ENCODE data around the gene CCDC88C.

CCDC88C gene

DNA sequence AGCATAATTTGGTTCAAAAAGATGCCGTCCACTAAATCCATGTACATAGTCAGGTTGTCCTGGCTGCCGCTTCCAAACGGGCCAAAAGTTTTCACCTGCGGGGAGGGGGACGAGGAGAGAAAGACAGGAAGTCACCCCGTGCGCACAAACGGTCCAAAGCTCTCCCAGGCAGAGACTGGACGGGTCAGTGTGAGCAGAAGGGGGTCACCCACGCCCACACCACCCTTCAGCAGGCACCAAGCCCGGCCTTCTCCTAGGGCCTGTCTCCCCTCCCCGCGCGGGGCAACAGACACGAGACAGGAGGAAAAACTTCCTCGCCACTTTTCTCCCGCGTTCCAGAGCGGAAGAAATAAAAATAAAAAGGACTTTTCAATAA lies 888 bp downstream of the CCDC88C start:
- H3K4me3 ChIP-seq (IDR thresholded peaks at IDR 0.05; ENCODE audit: insufficient read depth, low read depth, low read length), result no peak overlapping the region
- peak overlapping the region; percentile 94 for H3K4me2 ChIP-seq
- H3K9ac ChIP-seq, result peak overlapping the region; percentile 76
- H3K4me1 ChIP-seq (ENCODE audit: low read depth, poor library complexity, severe bottlenecking), result peaks cover 40% of the 10 kb centered on the region
- H4K20me1 ChIP-seq (ENCODE audit: insufficient read depth), result no peaks in the 10 kb centered on the region
- H2AFZ ChIP-seq (ENCODE audit: low read depth), result peak overlapping the region; percentile 36; the same call in 1 of the 2 replicates
- no peaks in the 10 kb centered on the region for H3K36me3 ChIP-seq (ENCODE audit: insufficient read depth)
- H3K79me2 ChIP-seq (ENCODE audit: insufficient read depth, low read depth), result peaks cover 51% of the 10 kb centered on the region
- TF ChIP-seq, protein P1, sequence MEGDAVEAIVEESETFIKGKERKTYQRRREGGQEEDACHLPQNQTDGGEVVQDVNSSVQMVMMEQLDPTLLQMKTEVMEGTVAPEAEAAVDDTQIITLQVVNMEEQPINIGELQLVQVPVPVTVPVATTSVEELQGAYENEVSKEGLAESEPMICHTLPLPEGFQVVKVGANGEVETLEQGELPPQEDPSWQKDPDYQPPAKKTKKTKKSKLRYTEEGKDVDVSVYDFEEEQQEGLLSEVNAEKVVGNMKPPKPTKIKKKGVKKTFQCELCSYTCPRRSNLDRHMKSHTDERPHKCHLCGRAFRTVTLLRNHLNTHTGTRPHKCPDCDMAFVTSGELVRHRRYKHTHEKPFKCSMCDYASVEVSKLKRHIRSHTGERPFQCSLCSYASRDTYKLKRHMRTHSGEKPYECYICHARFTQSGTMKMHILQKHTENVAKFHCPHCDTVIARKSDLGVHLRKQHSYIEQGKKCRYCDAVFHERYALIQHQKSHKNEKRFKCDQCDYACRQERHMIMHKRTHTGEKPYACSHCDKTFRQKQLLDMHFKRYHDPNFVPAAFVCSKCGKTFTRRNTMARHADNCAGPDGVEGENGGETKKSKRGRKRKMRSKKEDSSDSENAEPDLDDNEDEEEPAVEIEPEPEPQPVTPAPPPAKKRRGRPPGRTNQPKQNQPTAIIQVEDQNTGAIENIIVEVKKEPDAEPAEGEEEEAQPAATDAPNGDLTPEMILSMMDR (conservative IDR thresholded peaks at IDR 0.05; ENCODE audit: low read depth, low read length), result no peak
- peak overlapping the region; percentile 89 for H3K27ac ChIP-seq
- H3K27me3 ChIP-seq (ENCODE audit: insufficient read depth, low read depth), result no peaks in the 10 kb centered on the region

DNA sequence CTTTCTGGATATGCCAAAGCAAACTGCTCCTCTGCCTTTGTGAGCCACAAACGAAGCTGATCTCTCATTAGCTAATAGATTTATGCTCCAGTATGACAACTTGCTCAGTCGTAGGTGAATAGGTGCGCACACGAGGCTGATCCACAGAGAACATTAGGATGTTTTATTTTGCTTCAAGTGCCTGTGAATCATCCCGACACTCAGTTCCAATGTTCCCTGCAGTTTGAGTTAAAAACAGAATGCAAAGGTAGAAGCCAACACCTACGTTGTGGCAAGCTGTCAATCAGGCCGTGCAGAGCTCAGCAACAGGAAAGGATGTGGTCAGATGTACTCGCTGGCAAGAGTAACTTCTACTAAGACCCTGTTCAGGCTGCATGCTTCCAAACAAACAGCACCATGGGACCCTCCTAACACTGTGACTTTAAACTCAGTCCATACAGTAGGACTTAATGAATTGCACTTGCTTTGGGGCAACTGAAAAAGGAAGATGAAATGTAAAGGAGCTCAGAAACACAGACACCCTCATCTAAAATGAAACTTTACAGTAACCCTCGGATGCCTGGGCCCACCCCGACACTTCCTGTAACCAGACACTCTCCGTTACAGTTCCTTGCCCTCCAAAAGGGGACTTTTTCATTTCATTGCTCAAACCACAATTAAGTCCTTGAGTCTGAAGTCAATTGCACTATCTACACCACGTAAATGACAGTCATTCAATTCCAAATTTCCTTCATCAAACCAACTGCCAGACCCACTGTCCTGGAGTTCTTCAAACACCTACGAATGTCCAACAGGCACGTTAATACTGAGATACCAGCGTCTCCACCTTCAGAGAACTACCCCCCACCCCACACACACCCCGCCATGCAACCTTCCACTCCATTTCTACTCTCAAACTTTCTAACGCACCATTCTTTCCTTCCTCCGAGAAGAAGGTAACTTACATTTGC lies 1.6 kb downstream of the CCDC88C start:
- peak overlapping the region; percentile 76 for H3K9ac ChIP-seq
- H2AFZ ChIP-seq (ENCODE audit: low read depth), result peak overlapping the region; percentile 36; the same call in 1 of the 2 replicates
- peak overlapping the region; percentile 94 for H3K4me2 ChIP-seq
- TF ChIP-seq, protein P1 (conservative IDR thresholded peaks at IDR 0.05; ENCODE audit: low read depth, low read length), result no peak
- H3K4me3 ChIP-seq (IDR thresholded peaks at IDR 0.05; ENCODE audit: insufficient read depth, low read depth, low read length), result no peak overlapping the region
- H3K27me3 ChIP-seq (ENCODE audit: insufficient read depth, low read depth), result no peaks in the 10 kb centered on the region
- H3K4me1 ChIP-seq (ENCODE audit: low read depth, poor library complexity, severe bottlenecking), result peaks cover 40% of the 10 kb centered on the region
- no peaks in the 10 kb centered on the region for H3K36me3 ChIP-seq (ENCODE audit: insufficient read depth)
- H3K27ac ChIP-seq, result peak overlapping the region; percentile 89
- no peaks in the 10 kb centered on the region for H4K20me1 ChIP-seq (ENCODE audit: insufficient read depth)
- H3K79me2 ChIP-seq (ENCODE audit: insufficient read depth, low read depth), result peaks cover 56% of the 10 kb centered on the region

DNA sequence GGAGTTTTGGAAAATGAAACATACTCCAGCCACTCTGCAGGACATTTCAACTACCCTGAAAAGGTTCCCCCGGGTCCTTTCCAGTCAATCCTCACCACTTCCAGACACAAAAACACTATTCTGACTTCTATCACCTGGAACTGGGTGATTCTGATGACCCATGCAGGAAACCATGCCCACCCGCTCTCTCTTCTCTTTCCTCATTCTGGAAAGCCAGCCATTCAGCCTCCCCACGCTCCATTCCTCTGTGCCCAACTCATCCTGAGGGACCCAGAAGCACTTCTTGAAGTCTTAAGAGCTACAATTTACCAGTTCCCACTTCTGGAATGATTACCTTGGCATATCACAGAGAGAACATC lies 3.2 kb downstream of the CCDC88C start:
- H3K79me2 ChIP-seq (ENCODE audit: insufficient read depth, low read depth), result peaks cover 69% of the 10 kb centered on the region
- peaks cover 50% of the 10 kb centered on the region for H3K4me1 ChIP-seq (ENCODE audit: low read depth, poor library complexity, severe bottlenecking)
- no peak overlapping the region for H2AFZ ChIP-seq (ENCODE audit: low read depth)
- no peak overlapping the region for H3K4me3 ChIP-seq (IDR thresholded peaks at IDR 0.05; ENCODE audit: insufficient read depth, low read depth, low read length)
- H3K4me2 ChIP-seq, result peak overlapping the region; percentile 25; the same call in 1 of the 2 replicates
- no peaks in the 10 kb centered on the region for H3K27me3 ChIP-seq (ENCODE audit: insufficient read depth, low read depth)
- H3K36me3 ChIP-seq (ENCODE audit: insufficient read depth), result no peaks in the 10 kb centered on the region
- H3K27ac ChIP-seq, result no peak overlapping the region
- H4K20me1 ChIP-seq (ENCODE audit: insufficient read depth), result no peaks in the 10 kb centered on the region
- no peak overlapping the region for H3K9ac ChIP-seq
- TF ChIP-seq, protein P1 (conservative IDR thresholded peaks at IDR 0.05; ENCODE audit: low read depth, low read length), result no peak

DNA sequence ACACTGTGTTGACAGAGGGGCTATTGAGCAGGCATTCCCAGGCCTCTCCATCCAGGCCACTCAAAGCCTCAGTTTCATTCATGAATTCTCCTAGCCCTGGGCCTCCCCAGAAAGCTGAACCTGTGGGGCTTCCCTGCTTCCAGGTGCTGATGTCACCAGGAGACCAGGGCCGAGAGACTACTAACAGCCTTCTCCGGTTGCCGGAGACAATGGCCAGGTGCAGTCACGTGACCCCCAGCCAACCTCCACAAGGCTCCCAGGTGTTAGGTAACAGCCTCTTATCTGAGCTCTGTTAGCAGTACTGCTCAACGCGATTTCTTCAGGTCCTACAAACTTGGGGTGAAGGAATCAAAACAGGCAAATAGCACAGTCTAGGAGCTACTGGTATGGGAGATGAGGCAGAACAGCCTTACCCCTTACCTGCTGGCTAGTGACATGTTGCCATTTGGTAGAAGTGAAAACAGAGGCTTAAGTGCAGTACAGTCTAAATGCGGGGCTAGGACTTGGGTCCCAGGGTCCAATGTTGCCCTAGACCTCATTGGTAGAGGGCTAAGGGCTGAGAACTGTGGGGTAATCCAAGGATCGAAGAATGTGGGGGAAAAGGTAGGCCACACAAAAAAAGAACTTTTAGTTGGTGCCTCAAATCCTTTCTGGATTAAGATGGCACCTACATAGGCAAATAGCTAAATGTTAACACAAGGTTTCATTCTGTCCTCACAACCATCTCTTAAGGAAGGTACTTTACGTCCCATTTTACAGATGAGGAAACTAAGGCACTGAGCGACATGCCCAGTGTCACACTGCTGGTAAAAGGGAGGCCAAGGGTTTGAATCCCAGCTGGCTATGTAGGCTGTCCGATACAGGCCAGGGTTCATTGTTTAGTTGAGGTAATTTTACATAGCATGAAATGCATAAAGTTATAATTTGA lies 3.8 kb downstream of the CCDC88C start:
- no peak overlapping the region for H3K27ac ChIP-seq
- no peak overlapping the region for H3K9ac ChIP-seq

More for the DNA sequence above, 3.8 kb downstream of the CCDC88C start:
- Histone ChIP-seq H3K4me1 (ENCODE audit: low read depth, poor library complexity, severe bottlenecking) (peaks cover 44% of the 10 kb centered on the region), H3K36me3 (ENCODE audit: insufficient read depth) (no peaks in the 10 kb centered on the region), H3K4me3 (IDR thresholded peaks at IDR 0.05; ENCODE audit: insufficient read depth, low read depth, low read length) (no peak overlapping the region), H3K27me3 (ENCODE audit: insufficient read depth, low read depth) (no peaks in the 10 kb centered on the region), H3K4me2 (peak overlapping the region; percentile 25; the same call in 1 of the 2 replicates), H2AFZ (ENCODE audit: low read depth) (no peak overlapping the region), H4K20me1 (ENCODE audit: insufficient read depth) (no peaks in the 10 kb centered on the region), H3K79me2 (ENCODE audit: insufficient read depth, low read depth) (peaks cover 74% of the 10 kb centered on the region)
- TF ChIP-seq, protein P1 (conservative IDR thresholded peaks at IDR 0.05; ENCODE audit: low read depth, low read length), result no peak

All from KMS-11 (cell line).